HepG2 (cell line): ENCODE data around the gene PIP5K1C. TPM values are rescaled to one million over a fixed set of nuclear protein-coding genes. Genes with fewer than 3 reads are reported as not detected.

Experiments used
- ATAC-seq: fragments of 200-7000 bp; cut with Tn5 transposase; 3 replicates; pipeline ENCODE4 v1.9.1; 2020; ENCODE audit warnings: mild to moderate bottlenecking, moderate library complexity
- BruUV-seq: library from RNA; stranded (reverse); fragments of 400-500 nt; replicated peaks from 2 replicates; lab custom pipeline; 2021; lab: Mats Ljungman, UMichigan
- CTCF ChIA-PET: fragments of 300-600 bp; formaldehyde crosslinking; extraction: SDS; loops from one replicate; lab custom pipeline; 2021; ENCODE audit warnings: low total read pairs, inconsistent platforms, low intra/inter-chr PET ratio; lab: Yijun Ruan, JAX
- POLR2A ChIA-PET: fragments of 350-600 bp; sonication (Branson Sonifier 250); formaldehyde crosslinking; loops from one replicate; lab custom pipeline; 2020; ENCODE audit warnings: antibody characterized with exemption, inconsistent platforms; lab: Yijun Ruan, JAX
- DNase-seq: peaks from one replicate; pipeline ENCODE4 v3.0.0-alpha.2; 2015; ENCODE audit warnings: low spot score
- FAIRE-seq: peaks from 3 replicates; lab custom pipeline; 2011; peaks lifted over from hg19 to GRCh38; lab: Jason Lieb, UNC
- H2AFZ ChIP-seq: one replicate; pipeline ENCODE4 v1.6.1; 2011; ENCODE audit warnings: low read length, inconsistent platforms
- H3K27ac ChIP-seq: fragments of 300-600 bp; 3 replicates; pipeline ENCODE4 v1.8.0; 2011; ENCODE audit warnings: mixed run types, mild to moderate bottlenecking, mixed read lengths, low read length, inconsistent platforms; ENCODE audit not compliant: insufficient read depth; ENCODE audit errors: extremely low read length
- H3K27me3 ChIP-seq, 2 experiments: fragments of 200-600 bp in 1 of 2; 2 replicates in 1 of 2; 3 replicates in 1 of 2; pipeline versions ENCODE4 v1.6.0 to v1.8.0; 2011; ENCODE audit warnings: low read length in 2 of 2, mild to moderate bottlenecking in 2 of 2, moderate library complexity in 2 of 2, inconsistent platforms in 1 of 2; ENCODE audit not compliant: insufficient read depth in 2 of 2, control insufficient read depth in 1 of 2
- H3K36me3 ChIP-seq, 2 experiments: fragments of 200-600 bp in 1 of 2; replicated peaks in 1 of 2; 2 replicates in 1 of 2; 3 replicates in 1 of 2; pipeline versions ENCODE4 v1.5.1 to v1.8.0; 2011; ENCODE audit warnings: low read length in 2 of 2, inconsistent platforms in 1 of 2; ENCODE audit not compliant: insufficient read depth in 2 of 2, control insufficient read depth in 1 of 2
- H3K4me1 ChIP-seq: 2 replicates; pipeline ENCODE4 v1.5.1; 2012; ENCODE audit warnings: low read length, inconsistent platforms; ENCODE audit not compliant: insufficient read depth
- H3K4me2 ChIP-seq: 2 replicates; pipeline ENCODE4 v1.6.0; 2011; ENCODE audit warnings: low read depth, low read length, inconsistent platforms
- H3K4me3 ChIP-seq, 3 experiments: fragments of 200-600 bp in 1 of 3; sonication (generic), shearing (Covaris generic) in 1 of 3; replicated peaks in 1 of 3; 2 replicates each; pipeline ENCODE4 v1.5.1; 2011 to 2016; ENCODE audit warnings: low read length in 3 of 3, inconsistent platforms in 2 of 3, low read depth in 2 of 3, mild to moderate bottlenecking in 2 of 3, control low read depth in 1 of 3, mixed read lengths in 1 of 3; ENCODE audit not compliant: insufficient read depth in 1 of 3
- H3K79me2 ChIP-seq: one replicate; pipeline ENCODE4 v1.6.1; 2011; ENCODE audit warnings: low read length, inconsistent platforms; ENCODE audit not compliant: insufficient read depth
- H3K9ac ChIP-seq: 2 replicates; pipeline ENCODE4 v1.6.0; 2011; ENCODE audit warnings: mild to moderate bottlenecking, low read depth, low read length, inconsistent platforms; ENCODE audit not compliant: insufficient read depth
- H3K9me3 ChIP-seq: 2 replicates; pipeline ENCODE4 v1.5.1; 2012; ENCODE audit warnings: mild to moderate bottlenecking, low read length
- H4K20me1 ChIP-seq: 2 replicates; pipeline ENCODE4 v1.6.0; 2011; ENCODE audit warnings: inconsistent platforms, mild to moderate bottlenecking, low read length, moderate library complexity; ENCODE audit not compliant: insufficient read depth
- CBFB ChIP-seq: sonication (generic); formaldehyde crosslinking; IDR thresholded peaks from 2 replicates; pipeline ENCODE4 v1.4.0; 2020; ENCODE audit warnings: missing genetic modification reagents
- HMG20A ChIP-seq: IDR thresholded peaks from 2 replicates; pipeline ENCODE4 v1.6.1; 2016; ENCODE audit warnings: borderline replicate concordance
- PAWR ChIP-seq: sonication (generic); formaldehyde crosslinking; IDR thresholded peaks from 2 replicates; pipeline ENCODE4 v1.4.0; 2020; ENCODE audit warnings: missing genetic modification reagents, mild to moderate bottlenecking, borderline replicate concordance
- POLR2G ChIP-seq: fragments of 200-400 bp; formaldehyde crosslinking; IDR thresholded peaks from 2 replicates; pipeline ENCODE4 v1.6.1; 2018; ENCODE audit warnings: mild to moderate bottlenecking, low read depth, low read length, moderate library complexity
- PRPF4 ChIP-seq: fragments of 200-400 bp; formaldehyde crosslinking; IDR thresholded peaks from 2 replicates; pipeline ENCODE4 v1.6.1; 2016; ENCODE audit warnings: low read length, low read depth; ENCODE audit not compliant: poor library complexity, severe bottlenecking
- SNRNP70 ChIP-seq: fragments of 200-400 bp; formaldehyde crosslinking; IDR thresholded peaks from 2 replicates; pipeline ENCODE4 v1.6.1; 2017; ENCODE audit warnings: mild to moderate bottlenecking, low read depth, low read length, moderate library complexity
- ZBTB21 ChIP-seq: sonication (generic); formaldehyde crosslinking; IDR thresholded peaks from 2 replicates; pipeline ENCODE4 v1.4.0; 2020; ENCODE audit warnings: missing genetic modification reagents
- ZNF136 ChIP-seq: sonication (generic); formaldehyde crosslinking; IDR thresholded peaks from 2 replicates; pipeline ENCODE4 v1.8.1; 2022; ENCODE audit warnings: low read depth, mild to moderate bottlenecking, moderate library complexity, missing genetic modification reagents
- ZNF660 ChIP-seq: sonication (generic); formaldehyde crosslinking; IDR thresholded peaks from 2 replicates; pipeline ENCODE4 v1.5.1; 2020; ENCODE audit warnings: mild to moderate bottlenecking, low read depth, missing genetic modification reagents, borderline replicate concordance
- ZNF678 ChIP-seq: sonication (generic); formaldehyde crosslinking; IDR thresholded peaks from 2 replicates; pipeline ENCODE4 v1.4.0; 2020; ENCODE audit warnings: mild to moderate bottlenecking, missing genetic modification reagents
- WGBS: methylation state at CpG from one replicate; pipeline ENCODE4 v1.1.6; 2017; ENCODE audit warnings: low lambda C conversion rate; 5-methylcytosine and 5-hydroxymethylcytosine counted together
- in situ Hi-C: cut with HindIII; loops from 2 replicates; pipeline ENCODE4 v1.10.0; 2017; ENCODE audit warnings: low pct_unique_long_range_greater_than_20kb; ENCODE audit not compliant: extremely low pct_ligation_motif_present
- intact Hi-C: fragments of 100-400 bp; cut with micrococcal nuclease; formaldehyde crosslinking; loops from one replicate; pipeline ENCODE4 v1.10.0; 2022; ENCODE audit not compliant: unreplicated experiment
- polyA plus RNA-seq, 8 experiments: library from polyadenylated mRNA; depleted of rRNA in 3 of 8; stranded (reverse) in 7 of 8; unstranded in 1 of 8; fragments of >200 nt; fragmentation: Illumina TruSeq in 4 of 8; extraction: Trizol in 4 of 8; gene quantifications; 2 replicates each; pipeline versions ENCODE4 v1.2.1 to v1.2.3, GENCODE V29; 2011 to 2016; ENCODE audit warnings: low read depth in 4 of 8, missing spikeins in 1 of 8, mixed read lengths in 1 of 8; ENCODE audit not compliant: insufficient read depth in 1 of 8
- total RNA-seq, 5 experiments: library from RNA; depleted of rRNA; stranded (reverse); fragments of >200 nt; fragmentation: Illumina TruSeq; extraction: Trizol; gene quantifications; 2 replicates each; pipeline ENCODE4 v1.2.3, GENCODE V29; 2016; ENCODE audit warnings: low read depth in 1 of 5
- TF ChIP-seq, protein P1 (sequence below): sonication (generic); formaldehyde crosslinking; IDR thresholded peaks from 2 replicates; pipeline ENCODE4 v1.5.0; 2020; ENCODE audit warnings: mild to moderate bottlenecking, missing genetic modification reagents
- TF ChIP-seq, protein P2 (sequence below): sonication (generic); formaldehyde crosslinking; IDR thresholded peaks from 2 replicates; pipeline ENCODE4 v1.4.0; 2020; ENCODE audit warnings: mild to moderate bottlenecking, missing genetic modification reagents
- TF ChIP-seq, protein P3 (sequence below), 2 experiments: sonication (generic) in 1 of 2; formaldehyde crosslinking in 1 of 2; IDR thresholded peaks; 2 replicates each; pipeline versions ENCODE4 v1.4.0 to v1.6.1; 2018 to 2020; ENCODE audit warnings: missing genetic modification reagents in 2 of 2, borderline replicate concordance in 1 of 2, low read depth in 1 of 2, mild to moderate bottlenecking in 1 of 2, missing biosample characterization in 1 of 2
- TF ChIP-seq, protein P4 (sequence below): IDR thresholded peaks from 2 replicates; pipeline ENCODE4 v1.6.1; 2012; ENCODE audit warnings: low read length, improper control_type of control experiment
- TF ChIP-seq, protein P5 (sequence below): IDR thresholded peaks from 2 replicates; pipeline ENCODE4 v1.6.1; 2016

Gene PIP5K1C
- total and polyA plus RNA-seq, 2 of the 13 experiments (the other 11 are each of a cell fraction or from before 2014, with no cell fraction given), result 3.6 to 4.3 TPM

DNA sequence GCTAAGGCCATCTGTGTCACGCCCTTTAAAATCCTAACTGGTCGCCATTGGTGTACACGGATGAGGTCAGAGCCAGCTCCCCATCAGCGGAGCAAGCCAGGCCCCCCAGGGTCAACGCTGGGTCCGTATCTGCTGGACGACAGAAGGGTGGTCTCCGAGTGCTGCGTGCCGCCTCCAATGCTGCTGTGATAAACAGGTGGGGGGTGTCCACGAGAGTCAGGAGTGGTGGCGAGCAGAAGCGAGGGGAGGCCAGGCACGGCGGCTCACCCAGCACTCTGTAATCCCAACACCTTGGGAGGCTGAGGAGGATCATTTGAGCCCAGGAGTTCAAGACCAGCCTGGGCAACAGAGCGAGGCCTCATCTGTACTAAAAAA is 42.9 kb downstream of the PIP5K1C start (continued):
- TF ChIP-seq, protein P1, sequence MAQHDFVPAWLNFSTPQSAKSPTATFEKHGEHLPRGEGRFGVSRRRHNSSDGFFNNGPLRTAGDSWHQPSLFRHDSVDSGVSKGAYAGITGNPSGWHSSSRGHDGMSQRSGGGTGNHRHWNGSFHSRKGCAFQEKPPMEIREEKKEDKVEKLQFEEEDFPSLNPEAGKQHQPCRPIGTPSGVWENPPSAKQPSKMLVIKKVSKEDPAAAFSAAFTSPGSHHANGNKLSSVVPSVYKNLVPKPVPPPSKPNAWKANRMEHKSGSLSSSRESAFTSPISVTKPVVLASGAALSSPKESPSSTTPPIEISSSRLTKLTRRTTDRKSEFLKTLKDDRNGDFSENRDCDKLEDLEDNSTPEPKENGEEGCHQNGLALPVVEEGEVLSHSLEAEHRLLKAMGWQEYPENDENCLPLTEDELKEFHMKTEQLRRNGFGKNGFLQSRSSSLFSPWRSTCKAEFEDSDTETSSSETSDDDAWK (CRISPR knock-in tag), result no peak
- no peak for TF ChIP-seq ZNF136 (CRISPR knock-in tag)
- TF ChIP-seq ZNF660, result no peak
- no peak for TF ChIP-seq PAWR (CRISPR knock-in tag)
- TF ChIP-seq ZBTB21, result no peak
- TF ChIP-seq, protein P2, sequence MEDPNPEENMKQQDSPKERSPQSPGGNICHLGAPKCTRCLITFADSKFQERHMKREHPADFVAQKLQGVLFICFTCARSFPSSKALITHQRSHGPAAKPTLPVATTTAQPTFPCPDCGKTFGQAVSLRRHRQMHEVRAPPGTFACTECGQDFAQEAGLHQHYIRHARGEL (CRISPR knock-in tag), result no peak
- TF ChIP-seq ZNF678, result no peak
- TF ChIP-seq SNRNP70, result no peak

DNA sequence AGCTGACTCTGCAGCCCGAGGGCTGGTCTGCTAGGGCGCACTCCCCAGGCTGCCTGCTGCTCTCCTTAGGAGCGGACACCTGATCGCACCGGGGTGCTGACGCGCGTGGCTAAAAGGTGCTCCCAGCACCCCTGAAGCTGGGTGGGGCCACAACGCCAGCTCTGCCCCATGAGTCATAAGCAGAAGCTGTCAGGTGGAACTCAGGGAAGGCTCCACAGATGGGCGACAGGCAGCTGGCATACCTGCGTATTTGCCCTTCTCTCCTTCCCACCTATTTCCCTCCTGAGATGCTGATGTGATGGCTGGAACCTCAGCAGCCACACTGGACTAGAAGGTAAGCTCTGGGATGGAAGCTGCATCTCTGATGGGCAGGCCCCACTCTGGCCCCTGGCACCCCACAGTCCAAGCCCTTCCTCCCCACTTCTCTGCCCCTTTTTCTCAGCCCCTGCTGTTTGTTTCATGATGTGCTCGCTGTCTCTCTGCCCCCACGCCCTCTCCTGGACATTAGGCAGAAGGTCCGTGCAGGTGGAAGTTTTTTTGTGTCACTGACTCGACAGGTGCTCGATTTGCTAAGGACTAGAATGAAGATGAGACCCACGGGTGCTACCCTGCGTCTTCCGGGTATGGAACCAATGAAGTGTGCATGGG is 43.4 kb downstream of the PIP5K1C start:
- in situ Hi-C loops (no loop called here), intact Hi-C loops (no loop called here)
- H3K4me2 ChIP-seq, result no peak overlapping the region
- WGBS, result 94% methylated on average over 9 of the region's 19 CpGs
- no TSS peak for BruUV-seq
- H3K9ac ChIP-seq, result no peak overlapping the region
- ATAC-seq, result no peak
- no peak overlapping the region for H3K4me3 ChIP-seq
- no peaks in the 10 kb centered on the region for H3K9me3 ChIP-seq
- no peak for DNase-seq
- no peak for FAIRE-seq
- POLR2A ChIA-PET, result no interaction called here
- no peak overlapping the region for H3K27ac ChIP-seq
- no peaks in the 10 kb centered on the region for H3K79me2 ChIP-seq
- H3K4me1 ChIP-seq, result no peaks in the 10 kb centered on the region
- no peaks in the 10 kb centered on the region for H4K20me1 ChIP-seq
- CTCF ChIA-PET, result no interaction called here
- H2AFZ ChIP-seq, result no peak overlapping the region
- H3K27me3 ChIP-seq, result no peaks in the 10 kb centered on the region
- H3K36me3 ChIP-seq, result peaks cover 1 to 13% of the 10 kb centered on the region in 2 experiments; a peak in 4 of 5 replicates
- TF ChIP-seq, protein P3, sequence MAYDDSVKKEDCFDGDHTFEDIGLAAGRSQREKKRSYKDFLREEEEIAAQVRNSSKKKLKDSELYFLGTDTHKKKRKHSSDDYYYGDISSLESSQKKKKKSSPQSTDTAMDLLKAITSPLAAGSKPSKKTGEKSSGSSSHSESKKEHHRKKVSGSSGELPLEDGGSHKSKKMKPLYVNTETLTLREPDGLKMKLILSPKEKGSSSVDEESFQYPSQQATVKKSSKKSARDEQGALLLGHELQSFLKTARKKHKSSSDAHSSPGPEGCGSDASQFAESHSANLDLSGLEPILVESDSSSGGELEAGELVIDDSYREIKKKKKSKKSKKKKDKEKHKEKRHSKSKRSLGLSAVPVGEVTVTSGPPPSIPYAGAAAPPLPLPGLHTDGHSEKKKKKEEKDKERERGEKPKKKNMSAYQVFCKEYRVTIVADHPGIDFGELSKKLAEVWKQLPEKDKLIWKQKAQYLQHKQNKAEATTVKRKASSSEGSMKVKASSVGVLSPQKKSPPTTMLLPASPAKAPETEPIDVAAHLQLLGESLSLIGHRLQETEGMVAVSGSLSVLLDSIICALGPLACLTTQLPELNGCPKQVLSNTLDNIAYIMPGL (CRISPR knock-in tag; IDR thresholded peaks at IDR 0.05; ENCODE audit: borderline replicate concordance in 1 of 2, low read depth in 1 of 2), result no peak
- TF ChIP-seq CBFB (CRISPR knock-in tag) (no peak), HMG20A (CRISPR knock-in tag) (no peak), PRPF4 (no peak), POLR2G (no peak)
- TF ChIP-seq, protein P4, sequence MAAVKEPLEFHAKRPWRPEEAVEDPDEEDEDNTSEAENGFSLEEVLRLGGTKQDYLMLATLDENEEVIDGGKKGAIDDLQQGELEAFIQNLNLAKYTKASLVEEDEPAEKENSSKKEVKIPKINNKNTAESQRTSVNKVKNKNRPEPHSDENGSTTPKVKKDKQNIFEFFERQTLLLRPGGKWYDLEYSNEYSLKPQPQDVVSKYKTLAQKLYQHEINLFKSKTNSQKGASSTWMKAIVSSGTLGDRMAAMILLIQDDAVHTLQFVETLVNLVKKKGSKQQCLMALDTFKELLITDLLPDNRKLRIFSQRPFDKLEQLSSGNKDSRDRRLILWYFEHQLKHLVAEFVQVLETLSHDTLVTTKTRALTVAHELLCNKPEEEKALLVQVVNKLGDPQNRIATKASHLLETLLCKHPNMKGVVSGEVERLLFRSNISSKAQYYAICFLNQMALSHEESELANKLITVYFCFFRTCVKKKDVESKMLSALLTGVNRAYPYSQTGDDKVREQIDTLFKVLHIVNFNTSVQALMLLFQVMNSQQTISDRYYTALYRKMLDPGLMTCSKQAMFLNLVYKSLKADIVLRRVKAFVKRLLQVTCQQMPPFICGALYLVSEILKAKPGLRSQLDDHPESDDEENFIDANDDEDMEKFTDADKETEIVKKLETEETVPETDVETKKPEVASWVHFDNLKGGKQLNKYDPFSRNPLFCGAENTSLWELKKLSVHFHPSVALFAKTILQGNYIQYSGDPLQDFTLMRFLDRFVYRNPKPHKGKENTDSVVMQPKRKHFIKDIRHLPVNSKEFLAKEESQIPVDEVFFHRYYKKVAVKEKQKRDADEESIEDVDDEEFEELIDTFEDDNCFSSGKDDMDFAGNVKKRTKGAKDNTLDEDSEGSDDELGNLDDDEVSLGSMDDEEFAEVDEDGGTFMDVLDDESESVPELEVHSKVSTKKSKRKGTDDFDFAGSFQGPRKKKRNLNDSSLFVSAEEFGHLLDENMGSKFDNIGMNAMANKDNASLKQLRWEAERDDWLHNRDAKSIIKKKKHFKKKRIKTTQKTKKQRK, result no peak
- TF ChIP-seq, protein P5, sequence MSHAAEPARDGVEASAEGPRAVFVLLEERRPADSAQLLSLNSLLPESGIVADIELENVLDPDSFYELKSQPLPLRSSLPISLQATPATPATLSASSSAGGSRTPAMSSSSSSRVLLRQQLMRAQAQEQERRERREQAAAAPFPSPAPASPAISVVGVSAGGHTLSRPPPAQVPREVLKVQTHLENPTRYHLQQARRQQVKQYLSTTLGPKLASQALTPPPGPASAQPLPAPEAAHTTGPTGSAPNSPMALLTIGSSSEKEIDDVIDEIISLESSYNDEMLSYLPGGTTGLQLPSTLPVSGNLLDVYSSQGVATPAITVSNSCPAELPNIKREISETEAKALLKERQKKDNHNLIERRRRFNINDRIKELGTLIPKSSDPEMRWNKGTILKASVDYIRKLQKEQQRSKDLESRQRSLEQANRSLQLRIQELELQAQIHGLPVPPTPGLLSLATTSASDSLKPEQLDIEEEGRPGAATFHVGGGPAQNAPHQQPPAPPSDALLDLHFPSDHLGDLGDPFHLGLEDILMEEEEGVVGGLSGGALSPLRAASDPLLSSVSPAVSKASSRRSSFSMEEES, result no peak
